ENCODE data around the gene TSPAN5. TPM values are rescaled to one million over a fixed set of nuclear protein-coding genes. Genes with fewer than 3 reads are reported as not detected.

TSPAN5 gene
- total and polyA plus RNA-seq, 9 of the 15 experiments (the other 6 are each of a cell fraction or from before 2014, with no cell fraction given) = 0.58 to 6.6 (median 0.73) TPM

DNA sequence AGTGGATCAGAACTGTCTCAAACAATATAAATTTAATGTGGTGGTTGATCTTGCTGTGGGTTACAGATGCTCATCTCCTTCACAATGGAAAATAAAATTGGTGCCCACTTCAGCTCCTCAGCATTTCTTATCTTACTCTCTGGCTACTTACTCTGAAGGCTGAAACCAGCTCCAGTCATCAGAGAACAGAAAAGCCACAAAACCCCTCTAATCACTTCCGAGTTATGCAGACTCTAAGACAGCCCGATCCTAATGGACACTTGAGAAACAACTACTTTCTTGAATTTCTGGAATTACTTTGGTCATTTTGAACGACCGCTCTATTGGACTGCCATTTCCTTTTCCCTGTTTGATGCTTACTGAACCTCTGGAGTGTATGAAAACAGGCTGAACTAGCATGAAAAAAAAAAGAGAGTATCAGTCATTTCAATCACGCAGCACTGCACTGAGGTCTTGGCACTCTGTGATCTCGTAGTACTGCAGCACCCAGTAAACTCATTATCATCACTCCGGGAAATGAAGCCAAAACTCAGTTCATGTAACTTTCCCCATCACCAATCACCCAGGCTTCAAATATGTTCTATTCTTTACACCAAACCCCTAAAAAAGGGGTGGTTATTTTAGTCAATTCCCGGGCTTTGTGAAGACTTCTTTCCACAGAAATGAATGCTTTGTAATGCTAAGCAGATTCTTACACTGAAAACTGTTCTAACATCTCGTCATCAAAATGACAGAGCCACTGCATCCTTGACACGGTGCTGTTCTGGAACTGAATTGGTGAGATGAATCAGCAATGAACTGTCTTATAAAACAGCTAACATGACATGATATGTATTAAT lies 54.5 kb downstream of the TSPAN5 start (continued):
- TF ChIP-seq, protein P1, sequence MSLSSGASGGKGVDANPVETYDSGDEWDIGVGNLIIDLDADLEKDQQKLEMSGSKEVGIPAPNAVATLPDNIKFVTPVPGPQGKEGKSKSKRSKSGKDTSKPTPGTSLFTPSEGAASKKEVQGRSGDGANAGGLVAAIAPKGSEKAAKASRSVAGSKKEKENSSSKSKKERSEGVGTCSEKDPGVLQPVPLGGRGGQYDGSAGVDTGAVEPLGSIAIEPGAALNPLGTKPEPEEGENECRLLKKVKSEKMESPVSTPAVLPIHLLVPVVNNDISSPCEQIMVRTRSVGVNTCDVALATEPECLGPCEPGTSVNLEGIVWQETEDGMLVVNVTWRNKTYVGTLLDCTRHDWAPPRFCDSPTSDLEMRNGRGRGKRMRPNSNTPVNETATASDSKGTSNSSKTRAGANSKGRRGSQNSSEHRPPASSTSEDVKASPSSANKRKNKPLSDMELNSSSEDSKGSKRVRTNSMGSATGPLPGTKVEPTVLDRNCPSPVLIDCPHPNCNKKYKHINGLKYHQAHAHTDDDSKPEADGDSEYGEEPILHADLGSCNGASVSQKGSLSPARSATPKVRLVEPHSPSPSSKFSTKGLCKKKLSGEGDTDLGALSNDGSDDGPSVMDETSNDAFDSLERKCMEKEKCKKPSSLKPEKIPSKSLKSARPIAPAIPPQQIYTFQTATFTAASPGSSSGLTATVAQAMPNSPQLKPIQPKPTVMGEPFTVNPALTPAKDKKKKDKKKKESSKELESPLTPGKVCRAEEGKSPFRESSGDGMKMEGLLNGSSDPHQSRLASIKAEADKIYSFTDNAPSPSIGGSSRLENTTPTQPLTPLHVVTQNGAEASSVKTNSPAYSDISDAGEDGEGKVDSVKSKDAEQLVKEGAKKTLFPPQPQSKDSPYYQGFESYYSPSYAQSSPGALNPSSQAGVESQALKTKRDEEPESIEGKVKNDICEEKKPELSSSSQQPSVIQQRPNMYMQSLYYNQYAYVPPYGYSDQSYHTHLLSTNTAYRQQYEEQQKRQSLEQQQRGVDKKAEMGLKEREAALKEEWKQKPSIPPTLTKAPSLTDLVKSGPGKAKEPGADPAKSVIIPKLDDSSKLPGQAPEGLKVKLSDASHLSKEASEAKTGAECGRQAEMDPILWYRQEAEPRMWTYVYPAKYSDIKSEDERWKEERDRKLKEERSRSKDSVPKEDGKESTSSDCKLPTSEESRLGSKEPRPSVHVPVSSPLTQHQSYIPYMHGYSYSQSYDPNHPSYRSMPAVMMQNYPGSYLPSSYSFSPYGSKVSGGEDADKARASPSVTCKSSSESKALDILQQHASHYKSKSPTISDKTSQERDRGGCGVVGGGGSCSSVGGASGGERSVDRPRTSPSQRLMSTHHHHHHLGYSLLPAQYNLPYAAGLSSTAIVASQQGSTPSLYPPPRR (CRISPR knock-in tag; IDR thresholded peaks at IDR 0.05; ENCODE audit: borderline replicate concordance) = no peak

DNA sequence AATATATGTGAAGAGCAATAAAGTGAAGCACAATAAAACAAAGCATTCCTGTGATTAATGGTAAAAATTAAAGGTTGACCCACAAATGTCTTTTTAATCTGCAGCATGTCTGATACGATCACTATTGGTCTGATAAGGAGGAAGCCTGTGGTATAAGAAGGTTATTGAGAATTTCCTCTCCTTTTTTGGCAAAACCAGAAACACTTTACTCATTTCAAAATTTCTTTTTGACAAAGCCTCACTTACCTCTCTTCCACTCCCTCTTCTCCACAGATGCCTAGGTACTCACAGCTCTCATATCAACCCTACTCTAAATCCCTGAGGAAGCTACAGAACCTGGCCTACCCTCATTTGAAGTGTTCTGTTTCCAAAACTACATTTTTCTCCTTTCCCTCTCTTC lies 56.1 kb downstream of the TSPAN5 start:
- BruUV-seq (replicated peaks) = no TSS peak
- Histone ChIP-seq H3K4me3 (no peak overlapping the region), H3K4me1 (replicated peaks in 1 of 2; ENCODE audit: control insufficient read depth in 2 of 2, insufficient read depth in 2 of 2, low read length in 2 of 2) (no peaks in the 10 kb centered on the region; a peak in 1 of 5 replicates), H3K4me2 (ENCODE audit: insufficient read depth, low read length) (no peak overlapping the region), H3K9ac (ENCODE audit: insufficient read depth in 1 of 2, low read depth in 2 of 2, low read length in 2 of 2) (no peak overlapping the region), H2AFZ (ENCODE audit: low read depth, low read length) (no peak overlapping the region), H3K36me3 (ENCODE audit: control insufficient read depth, insufficient read depth, low read length) (no peaks in the 10 kb centered on the region), H3K27me3 (ENCODE audit: control insufficient read depth in 2 of 2, insufficient read depth in 2 of 2, low read length in 2 of 2) (no peaks in the 10 kb centered on the region; a peak in 1 of 5 replicates), H3K9me3 (replicated peaks; ENCODE audit: control insufficient read depth, insufficient read depth, low read depth, low read length) (peaks cover 3% of the 10 kb centered on the region; the same call in 1 of the 2 replicates), H4K20me1 (replicated peaks; ENCODE audit: control insufficient read depth, insufficient read depth, low read length) (no peaks in the 10 kb centered on the region), H3K27ac (ENCODE audit: extremely low read depth, low read depth, low read length) (no peak overlapping the region), H3K9me1 (ENCODE audit: control insufficient read depth, insufficient read depth, low read length) (no peaks in the 10 kb centered on the region), H3K79me2 (ENCODE audit: control insufficient read depth, insufficient read depth, low read length) (no peaks in the 10 kb centered on the region)
- ChIA-PET CTCF (ENCODE audit: low intra/inter-chr PET ratio) (no interaction called here), POLR2A (no interaction called here)
- WGBS (ENCODE audit: insufficient coverage, low coverage, missing lambda C conversion rate) = 0% methylated on average over 1 of the region's 1 CpG
- ATAC-seq (no peak), DNase-seq (ENCODE audit: extremely low read depth in 1 of 4, low spot score in 3 of 4) (no peak), FAIRE-seq (no peak)
- no peak for TF ChIP-seq ZBTB8A (IDR thresholded peaks at IDR 0.05; ENCODE audit: partially characterized antibody)
- no peak for TF ChIP-seq PHB (CRISPR knock-in tag; IDR thresholded peaks at IDR 0.05)
- no peak for TF ChIP-seq ZFP36 (IDR thresholded peaks at IDR 0.05; ENCODE audit: low read depth, low read length, partially characterized antibody)
- no peak for TF ChIP-seq NFATC3 (IDR thresholded peaks at IDR 0.05)
- TF ChIP-seq NR2F6 (CRISPR knock-in tag; IDR thresholded peaks at IDR 0.05) = no peak
- no peak for TF ChIP-seq ZNF282 (CRISPR knock-in tag; IDR thresholded peaks at IDR 0.05)
- in situ Hi-C loops (cut with MboI) (no loop called here), intact Hi-C loops (cut with micrococcal nuclease) (no loop called here)

All from K562 (cell line).